GM23338 (cell line): ENCODE measurements around the gene MYH6. TPM values are rescaled to one million over a fixed set of nuclear protein-coding genes. Genes with fewer than 3 reads are reported as not detected.

Experiments
- ATAC-seq: fragments of 200-7000 bp; cut with Tn5 transposase; 3 replicates; pipeline ENCODE4 v1.9.1; 2020
- DNase-seq: peaks from one replicate; pipeline ENCODE4 v3.0.0-alpha.2; 2015; ENCODE audit warnings: low spot score
- H2AFZ ChIP-seq: fragments of 200-600 bp; sonication (generic); 2 replicates; pipeline ENCODE4 v1.8.0; 2016; ENCODE audit warnings: antibody characterized with exemption, mild to moderate bottlenecking, moderate library complexity
- H3F3A ChIP-seq: fragments of 200-600 bp; sonication (generic); replicated peaks from 2 replicates; pipeline ENCODE4 v1.8.0; 2017; ENCODE audit warnings: antibody characterized with exemption, mixed run types, low read depth
- H3K27ac ChIP-seq: fragments of 200-600 bp; sonication (generic); 2 replicates; pipeline ENCODE4 v1.6.1; 2016; ENCODE audit warnings: low read depth
- H3K27me3 ChIP-seq: fragments of 200-600 bp; sonication (generic); 2 replicates; pipeline ENCODE4 v1.8.0; 2016; ENCODE audit warnings: mild to moderate bottlenecking, mixed run types, moderate library complexity; ENCODE audit not compliant: insufficient read depth
- H3K36me3 ChIP-seq: fragments of 200-600 bp; sonication (generic); 2 replicates; pipeline ENCODE4 v1.8.0; 2016; ENCODE audit warnings: mild to moderate bottlenecking; ENCODE audit not compliant: insufficient read depth
- H3K4me1 ChIP-seq: fragments of 200-600 bp; sonication (generic); 2 replicates; pipeline ENCODE4 v1.8.0; 2016; ENCODE audit warnings: mild to moderate bottlenecking, moderate library complexity; ENCODE audit not compliant: insufficient read depth
- H3K4me2 ChIP-seq: fragments of 200-600 bp; sonication (generic); 2 replicates; pipeline ENCODE4 v1.7.1; 2017; ENCODE audit warnings: mixed run types
- H3K4me3 ChIP-seq: fragments of 200-600 bp; sonication (generic); 2 replicates; pipeline ENCODE4 v1.6.1; 2016; ENCODE audit warnings: mixed run types
- H3K79me2 ChIP-seq: fragments of 200-600 bp; sonication (generic); replicated peaks from 2 replicates; pipeline ENCODE4 v1.8.0; 2017; ENCODE audit warnings: mild to moderate bottlenecking; ENCODE audit not compliant: insufficient read depth
- H3K9me2 ChIP-seq: fragments of 200-600 bp; sonication (generic); 2 replicates; pipeline ENCODE4 v1.8.0; 2017; ENCODE audit not compliant: insufficient read depth
- H4K20me1 ChIP-seq: fragments of 200-600 bp; sonication (generic); replicated peaks from 2 replicates; pipeline ENCODE4 v1.8.0; 2017; ENCODE audit warnings: mild to moderate bottlenecking; ENCODE audit not compliant: insufficient read depth
- H3K27ac Mint-ChIP-seq: 2 replicates; pipeline ENCODE4 v1.8.0; 2020; ENCODE audit warnings: inconsistent platforms, mild to moderate bottlenecking, moderate library complexity, mixed read lengths
- H3K27me3 Mint-ChIP-seq: 3 replicates; pipeline ENCODE4 v1.8.0; 2022; ENCODE audit warnings: low read depth, mild to moderate bottlenecking, moderate library complexity, mixed read lengths, inconsistent platforms; ENCODE audit not compliant: insufficient read depth, poor library complexity
- H3K36me3 Mint-ChIP-seq: 3 replicates; pipeline ENCODE4 v1.8.0; 2021; ENCODE audit warnings: low read depth, mild to moderate bottlenecking, inconsistent platforms, moderate library complexity, mixed read lengths
- H3K4me1 Mint-ChIP-seq: 3 replicates; pipeline ENCODE4 v1.8.0; 2020; ENCODE audit warnings: mild to moderate bottlenecking, inconsistent platforms, mixed read lengths
- H3K4me3 Mint-ChIP-seq: 3 replicates; pipeline ENCODE4 v1.8.0; 2021; ENCODE audit warnings: moderate library complexity, mild to moderate bottlenecking, inconsistent platforms, mixed read lengths
- H3K9me3 Mint-ChIP-seq: 3 replicates; pipeline ENCODE4 v1.8.0; 2020; ENCODE audit warnings: moderate library complexity, mild to moderate bottlenecking, inconsistent platforms, mixed read lengths
- CREB1 ChIP-seq: fragments of 250-450 bp; sonication (Bioruptor Pico); IDR thresholded peaks from 2 replicates; pipeline ENCODE4 v1.5.0; 2020; ENCODE audit warnings: low read depth, mild to moderate bottlenecking, moderate library complexity
- CTCF ChIP-seq, 2 experiments: fragments of 200-600 bp in 1 of 2; sonication (generic) in 1 of 2; conservative IDR thresholded peaks; 2 replicates each; pipeline versions ENCODE4 v1.5.1 to v1.6.1; 2016 to 2017; ENCODE audit warnings: antibody characterized with exemption in 2 of 2, low read depth in 2 of 2, mild to moderate bottlenecking in 2 of 2, moderate library complexity in 1 of 2
- ETS1 ChIP-seq: IDR thresholded peaks from 2 replicates; pipeline ENCODE4 v1.6.1; 2016; ENCODE audit warnings: antibody characterized with exemption
- EZH2 ChIP-seq: fragments of 200-600 bp; sonication (generic); IDR thresholded peaks from one replicate; pipeline ENCODE4 v1.8.0; 2017; ENCODE audit warnings: antibody characterized with exemption, mild to moderate bottlenecking, low read depth; ENCODE audit not compliant: unreplicated experiment
- EZH2phosphoT487 ChIP-seq: fragments of 200-600 bp; sonication (generic); IDR thresholded peaks from one replicate; pipeline ENCODE4 v1.8.1; 2018; ENCODE audit warnings: antibody characterized with exemption; ENCODE audit not compliant: unreplicated experiment
- JUNB ChIP-seq: IDR thresholded peaks from one replicate; pipeline ENCODE4 v1.6.1; 2016; ENCODE audit warnings: antibody characterized with exemption; ENCODE audit not compliant: unreplicated experiment
- NANOG ChIP-seq: IDR thresholded peaks from 2 replicates; pipeline ENCODE4 v1.6.1; 2016; ENCODE audit warnings: antibody characterized with exemption, borderline replicate concordance
- POLR2AphosphoS5 ChIP-seq: IDR thresholded peaks from 2 replicates; pipeline ENCODE4 v1.6.1; 2016; ENCODE audit warnings: antibody characterized with exemption, low read depth
- STAT1 ChIP-seq: IDR thresholded peaks from one replicate; pipeline ENCODE4 v1.6.1; 2016; ENCODE audit warnings: antibody characterized with exemption; ENCODE audit not compliant: unreplicated experiment
- ZNF114 ChIP-seq: fragments of 250-450 bp; sonication (Bioruptor Pico); IDR thresholded peaks from 2 replicates; pipeline ENCODE4 v1.5.0; 2020; ENCODE audit warnings: mild to moderate bottlenecking, moderate library complexity
- ZNF331 ChIP-seq: fragments of 250-450 bp; sonication (Bioruptor Pico); IDR thresholded peaks from 2 replicates; pipeline ENCODE4 v1.5.0; 2020; ENCODE audit warnings: low read depth, mild to moderate bottlenecking, moderate library complexity
- ZNF462 ChIP-seq: fragments of 250-450 bp; sonication (Bioruptor Pico); IDR thresholded peaks from 2 replicates; pipeline ENCODE4 v1.5.0; 2020; ENCODE audit warnings: mild to moderate bottlenecking, moderate library complexity
- polyA plus RNA-seq: library from polyadenylated mRNA; unstranded; fragments of >200 nt; fragmentation: Nextera tagmentation; extraction: Ambion mirVana; gene quantifications from 2 replicates; pipeline ENCODE4 v1.2.1, GENCODE V29; 2016
- total RNA-seq: library from RNA; depleted of rRNA; stranded (reverse); fragments of >200 nt; shearing (Covaris generic); gene quantifications from 2 replicates; pipeline ENCODE4 v1.2.3, GENCODE V29; 2014
- TF ChIP-seq, protein P1 (sequence below): IDR thresholded peaks from one replicate; pipeline ENCODE4 v1.6.1; 2018; ENCODE audit warnings: antibody characterized with exemption; ENCODE audit not compliant: unreplicated experiment

Gene MYH6
- total and polyA plus RNA-seq, 2 experiments from 2014 or later: 0.03 to 0.10 TPM

DNA sequence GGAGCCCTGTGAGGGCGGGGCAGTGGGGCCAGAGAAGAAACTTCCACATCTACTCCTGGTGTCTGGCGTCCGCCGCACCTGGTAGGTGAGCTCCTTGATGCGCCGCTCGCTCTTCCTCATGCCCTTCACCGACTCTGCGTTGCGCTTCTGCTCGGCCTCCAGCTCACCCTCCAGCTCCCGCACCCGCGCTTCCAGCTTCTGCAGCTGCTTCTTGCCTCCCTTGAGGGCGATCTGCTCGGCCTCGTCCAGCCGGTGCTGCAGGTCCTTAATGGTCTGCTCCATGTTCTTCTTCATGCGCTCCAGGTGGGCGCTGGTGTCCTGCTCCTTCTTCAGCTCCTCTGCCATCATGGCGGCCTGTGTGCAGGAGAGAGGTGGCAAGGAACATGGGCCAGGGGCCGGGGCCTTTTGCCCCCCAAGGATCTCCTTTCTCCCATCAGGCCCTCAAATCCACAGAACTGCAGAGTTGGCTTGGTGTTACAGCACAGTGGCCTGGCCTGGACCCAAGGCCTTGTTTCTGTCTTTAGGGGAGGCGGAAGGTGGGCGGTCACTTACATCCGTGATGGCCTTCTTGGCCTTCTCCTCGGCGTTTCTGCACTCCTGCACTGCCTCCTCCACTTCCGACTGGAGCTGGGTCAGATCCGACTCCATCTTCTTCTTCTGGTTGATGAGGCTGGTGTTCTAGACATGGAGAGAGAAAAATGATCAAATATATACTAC is 23.6 kb downstream of the MYH6 start:
- Histone ChIP-seq H3K79me2 (no peaks in the 10 kb centered on the region), H3K36me3 (no peaks in the 10 kb centered on the region), H3K4me1 (no peaks in the 10 kb centered on the region; the same call in 1 of the 2 replicates), H4K20me1 (no peaks in the 10 kb centered on the region; the same call in 1 of the 2 replicates), H2AFZ (no peak overlapping the region), H3K4me3 (no peak overlapping the region), H3K4me2 (no peak overlapping the region), H3K27me3 (no peaks in the 10 kb centered on the region), H3K9me2 (no peaks in the 10 kb centered on the region), H3K27ac (no peak overlapping the region), H3F3A (no peaks in the 10 kb centered on the region)
- ATAC-seq: no peak
- H3K27ac Mint-ChIP-seq: no peak overlapping the region
- H3K4me1 Mint-ChIP-seq: peaks cover 17% of the 10 kb centered on the region
- DNase-seq: no peak
- H3K36me3 Mint-ChIP-seq: no peaks in the 10 kb centered on the region; the same call in 2 of the 3 replicates
- peaks cover 5% of the 10 kb centered on the region for H3K27me3 Mint-ChIP-seq
- no peaks in the 10 kb centered on the region; the same call in 2 of the 3 replicates for H3K9me3 Mint-ChIP-seq
- no peak for TF ChIP-seq STAT1
- TF ChIP-seq ZNF462: no peak
- no peak for TF ChIP-seq JUNB
- TF ChIP-seq, protein P1, sequence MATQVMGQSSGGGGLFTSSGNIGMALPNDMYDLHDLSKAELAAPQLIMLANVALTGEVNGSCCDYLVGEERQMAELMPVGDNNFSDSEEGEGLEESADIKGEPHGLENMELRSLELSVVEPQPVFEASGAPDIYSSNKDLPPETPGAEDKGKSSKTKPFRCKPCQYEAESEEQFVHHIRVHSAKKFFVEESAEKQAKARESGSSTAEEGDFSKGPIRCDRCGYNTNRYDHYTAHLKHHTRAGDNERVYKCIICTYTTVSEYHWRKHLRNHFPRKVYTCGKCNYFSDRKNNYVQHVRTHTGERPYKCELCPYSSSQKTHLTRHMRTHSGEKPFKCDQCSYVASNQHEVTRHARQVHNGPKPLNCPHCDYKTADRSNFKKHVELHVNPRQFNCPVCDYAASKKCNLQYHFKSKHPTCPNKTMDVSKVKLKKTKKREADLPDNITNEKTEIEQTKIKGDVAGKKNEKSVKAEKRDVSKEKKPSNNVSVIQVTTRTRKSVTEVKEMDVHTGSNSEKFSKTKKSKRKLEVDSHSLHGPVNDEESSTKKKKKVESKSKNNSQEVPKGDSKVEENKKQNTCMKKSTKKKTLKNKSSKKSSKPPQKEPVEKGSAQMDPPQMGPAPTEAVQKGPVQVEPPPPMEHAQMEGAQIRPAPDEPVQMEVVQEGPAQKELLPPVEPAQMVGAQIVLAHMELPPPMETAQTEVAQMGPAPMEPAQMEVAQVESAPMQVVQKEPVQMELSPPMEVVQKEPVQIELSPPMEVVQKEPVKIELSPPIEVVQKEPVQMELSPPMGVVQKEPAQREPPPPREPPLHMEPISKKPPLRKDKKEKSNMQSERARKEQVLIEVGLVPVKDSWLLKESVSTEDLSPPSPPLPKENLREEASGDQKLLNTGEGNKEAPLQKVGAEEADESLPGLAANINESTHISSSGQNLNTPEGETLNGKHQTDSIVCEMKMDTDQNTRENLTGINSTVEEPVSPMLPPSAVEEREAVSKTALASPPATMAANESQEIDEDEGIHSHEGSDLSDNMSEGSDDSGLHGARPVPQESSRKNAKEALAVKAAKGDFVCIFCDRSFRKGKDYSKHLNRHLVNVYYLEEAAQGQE: no peak
- no peak for TF ChIP-seq NANOG
- TF ChIP-seq EZH2: no peak
- TF ChIP-seq POLR2AphosphoS5: no peak
- TF ChIP-seq EZH2phosphoT487: no peak
- TF ChIP-seq ZNF331 (CRISPR knock-in tag): no peak
- TF ChIP-seq ETS1: no peak
- no peak for TF ChIP-seq ZNF114
- no peak for TF ChIP-seq CREB1
- TF ChIP-seq CTCF (conservative IDR thresholded peaks at IDR 0.05; ENCODE audit: low read depth in 2 of 2): no peak
- no peak overlapping the region for H3K4me3 Mint-ChIP-seq
